Stomach (tissue), 9 donors: Measurements from ENCODE around the gene PDIA6. TPM values are rescaled to one million over a fixed set of nuclear protein-coding genes. Genes with fewer than 3 reads are reported as not detected.

Experiments used
- DNase-seq, 2 donors: peaks; one replicate each; pipeline versions ENCODE4 v3.0.0 to v3.0.0-alpha.2; 2013 to 2019
- H3K27ac ChIP-seq, 5 donors: fragments of 200-600 bp in 4 of 5; sonication (generic) in 4 of 5; one replicate each; pipeline ENCODE4 v1.5.1; 2013 to 2019; ENCODE audit warnings: mild to moderate bottlenecking in 1 of 5, moderate library complexity in 1 of 5
- H3K27me3 ChIP-seq, 3 donors: fragments of 200-600 bp; sonication (generic); one replicate each; pipeline ENCODE4 v1.5.1; 2017 to 2019; ENCODE audit warnings: mixed run types in 1 of 3
- H3K36me3 ChIP-seq, 4 donors: fragments of 200-600 bp; sonication (generic); 1 replicate in 3 of 4; 2 replicates in 1 of 4; pipeline ENCODE4 v1.5.1; 2016 to 2019
- H3K4me1 ChIP-seq, 4 donors: fragments of 200-600 bp; sonication (generic); one replicate each; pipeline ENCODE4 v1.5.1; 2016 to 2019
- H3K4me3 ChIP-seq, 4 donors: fragments of 200-600 bp; sonication (generic) in 3 of 4; one replicate each; pipeline ENCODE4 v1.5.1; 2016 to 2019; ENCODE audit warnings: mild to moderate bottlenecking in 1 of 4
- H3K9me3 ChIP-seq, 4 donors: fragments of 200-600 bp; sonication (generic); one replicate each; pipeline ENCODE4 v1.5.1; 2016 to 2019
- EP300 ChIP-seq: sonication (generic); formaldehyde crosslinking; IDR thresholded peaks from one replicate; pipeline ENCODE4 v1.6.1; 2017; ENCODE audit warnings: antibody characterized with exemption
- POLR2A ChIP-seq, 4 donors: fragments of 450-650 bp; IDR thresholded peaks; one replicate each; pipeline ENCODE4 v1.6.1; 2016; ENCODE audit warnings: antibody characterized with exemption in 4 of 4, control low read depth in 2 of 4, mild to moderate bottlenecking in 1 of 4, moderate library complexity in 1 of 4
- POLR2AphosphoS5 ChIP-seq, 3 donors: sonication (generic); formaldehyde crosslinking; IDR thresholded peaks; one replicate each; pipeline ENCODE4 v1.6.1; 2016; ENCODE audit warnings: antibody characterized with exemption in 3 of 3
- WGBS, 5 donors: extraction: QIAGEN DNeasy Blood & Tissue Kit in 3 of 5; methylation state at CpG; one replicate each; pipeline versions ENCODE4 v1.1.5 to v1.1.7; 2013 to 2018; 5-methylcytosine and 5-hydroxymethylcytosine counted together
- intact Hi-C: fragments of 100-400 bp; cut with DNase I; formaldehyde crosslinking; loops from one replicate; pipeline ENCODE4 v1.15.1; 2023; ENCODE audit warnings: low total_unique reads
- polyA plus RNA-seq, 3 donors: library from polyadenylated mRNA; stranded (reverse); fragments of 200-250 nt; gene quantifications; one replicate each; pipeline ENCODE4 v1.2.3, GENCODE V29; 2013
- total RNA-seq, 5 donors: library from RNA; depleted of rRNA; stranded (reverse); fragments of >200 nt; gene quantifications; one replicate each; pipeline versions ENCODE4 v1.1.0 to v1.2.3, GENCODE V29; 2014 to 2016
- TF ChIP-seq, protein P1 (sequence below), 7 experiments: fragments of 450-650 bp in 4 of 7; fragments of 200-600 bp in 3 of 7; sonication (generic) in 3 of 7; IDR thresholded peaks; one replicate each; pipeline ENCODE4 v1.5.1; 2016 to 2019; ENCODE audit warnings: antibody characterized with exemption in 7 of 7, control low read depth in 2 of 7, mild to moderate bottlenecking in 1 of 7
- donor health status: healthy with polysubstance abuse.
- donor health status: Bipolar disorder and iron deficiency.
- donor health status: healthy.

PDIA6 gene
- total and polyA plus RNA-seq, 8 donors = 37.3 to 272 (median 85.4) TPM

DNA sequence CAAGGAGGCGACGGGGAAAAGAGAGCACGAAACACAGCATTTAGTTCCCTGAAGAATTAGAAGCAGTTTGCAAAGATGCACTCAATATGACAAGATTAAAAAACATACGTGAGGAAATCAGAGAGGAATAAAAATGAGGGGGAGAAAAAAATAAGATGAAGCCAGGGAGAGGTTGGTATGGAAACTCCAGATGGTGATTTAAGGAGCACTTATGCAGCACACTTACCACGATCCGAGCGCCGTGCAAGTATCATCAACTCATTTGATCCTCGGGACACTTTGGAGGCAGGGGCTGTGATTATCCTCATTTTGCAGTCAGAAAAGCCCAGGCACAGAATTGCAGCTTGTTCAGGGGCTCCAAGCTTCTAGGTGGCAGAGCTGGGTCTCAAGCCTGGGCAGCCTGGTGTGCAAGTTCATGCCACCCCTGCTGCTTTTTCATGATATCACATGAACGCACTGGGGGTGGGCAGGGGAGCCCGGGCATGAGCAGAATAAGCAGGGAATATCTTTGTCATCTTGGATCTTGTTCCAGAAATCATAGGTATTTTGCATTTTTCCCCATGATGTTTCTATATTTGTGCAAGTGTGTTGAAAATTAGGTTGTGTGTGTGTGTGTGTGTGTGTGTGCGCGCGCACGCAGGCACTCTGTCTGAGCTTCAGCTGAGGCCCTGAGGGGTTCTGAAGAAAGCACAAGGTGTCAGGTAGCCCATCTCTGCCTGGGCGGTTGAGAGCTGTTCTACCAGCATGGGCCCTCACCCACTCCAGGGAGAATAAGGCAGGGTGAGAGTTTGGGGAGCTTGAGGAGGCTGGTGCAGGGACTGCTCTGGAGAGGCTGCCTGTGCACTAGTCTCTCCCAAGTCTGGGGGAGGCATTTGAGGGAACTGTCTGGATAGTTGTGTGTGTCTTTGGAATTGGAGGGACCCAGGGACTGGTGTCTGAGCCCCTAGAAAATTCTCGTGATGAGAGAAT lies 25.0 kb upstream of the PDIA6 start:
- intact Hi-C loops = loop anchor here (5.0 kb wide), 1 partner anchor 285 kb away; no protein-coding TSS in a partner anchor
- WGBS, 5 donors = 71 to 80% (median 74%) methylated on average over 17 of the region's 17 CpGs
- Histone ChIP-seq H3K36me3 (no peaks in the 10 kb centered on the region), H3K4me3 (no peak overlapping the region), H3K4me1 (peaks cover 4 to 20% (median 9%) of the 10 kb centered on the region in 4 donors), H3K27me3 (peaks cover 0 to 37% (median 0%) of the 10 kb centered on the region in 3 donors), H3K27ac (no peak overlapping the region), H3K9me3 (peaks cover 7 to 26% (median 22%) of the 10 kb centered on the region in 4 donors)
- TF ChIP-seq EP300 = no peak
- TF ChIP-seq POLR2A (IDR thresholded peaks at IDR 0.05) = no peak
- no peak for TF ChIP-seq POLR2AphosphoS5 (IDR thresholded peaks at IDR 0.05)
- TF ChIP-seq, protein P1, sequence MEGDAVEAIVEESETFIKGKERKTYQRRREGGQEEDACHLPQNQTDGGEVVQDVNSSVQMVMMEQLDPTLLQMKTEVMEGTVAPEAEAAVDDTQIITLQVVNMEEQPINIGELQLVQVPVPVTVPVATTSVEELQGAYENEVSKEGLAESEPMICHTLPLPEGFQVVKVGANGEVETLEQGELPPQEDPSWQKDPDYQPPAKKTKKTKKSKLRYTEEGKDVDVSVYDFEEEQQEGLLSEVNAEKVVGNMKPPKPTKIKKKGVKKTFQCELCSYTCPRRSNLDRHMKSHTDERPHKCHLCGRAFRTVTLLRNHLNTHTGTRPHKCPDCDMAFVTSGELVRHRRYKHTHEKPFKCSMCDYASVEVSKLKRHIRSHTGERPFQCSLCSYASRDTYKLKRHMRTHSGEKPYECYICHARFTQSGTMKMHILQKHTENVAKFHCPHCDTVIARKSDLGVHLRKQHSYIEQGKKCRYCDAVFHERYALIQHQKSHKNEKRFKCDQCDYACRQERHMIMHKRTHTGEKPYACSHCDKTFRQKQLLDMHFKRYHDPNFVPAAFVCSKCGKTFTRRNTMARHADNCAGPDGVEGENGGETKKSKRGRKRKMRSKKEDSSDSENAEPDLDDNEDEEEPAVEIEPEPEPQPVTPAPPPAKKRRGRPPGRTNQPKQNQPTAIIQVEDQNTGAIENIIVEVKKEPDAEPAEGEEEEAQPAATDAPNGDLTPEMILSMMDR (IDR thresholded peaks at IDR 0.05) = no peak
- no peak for DNase-seq

DNA sequence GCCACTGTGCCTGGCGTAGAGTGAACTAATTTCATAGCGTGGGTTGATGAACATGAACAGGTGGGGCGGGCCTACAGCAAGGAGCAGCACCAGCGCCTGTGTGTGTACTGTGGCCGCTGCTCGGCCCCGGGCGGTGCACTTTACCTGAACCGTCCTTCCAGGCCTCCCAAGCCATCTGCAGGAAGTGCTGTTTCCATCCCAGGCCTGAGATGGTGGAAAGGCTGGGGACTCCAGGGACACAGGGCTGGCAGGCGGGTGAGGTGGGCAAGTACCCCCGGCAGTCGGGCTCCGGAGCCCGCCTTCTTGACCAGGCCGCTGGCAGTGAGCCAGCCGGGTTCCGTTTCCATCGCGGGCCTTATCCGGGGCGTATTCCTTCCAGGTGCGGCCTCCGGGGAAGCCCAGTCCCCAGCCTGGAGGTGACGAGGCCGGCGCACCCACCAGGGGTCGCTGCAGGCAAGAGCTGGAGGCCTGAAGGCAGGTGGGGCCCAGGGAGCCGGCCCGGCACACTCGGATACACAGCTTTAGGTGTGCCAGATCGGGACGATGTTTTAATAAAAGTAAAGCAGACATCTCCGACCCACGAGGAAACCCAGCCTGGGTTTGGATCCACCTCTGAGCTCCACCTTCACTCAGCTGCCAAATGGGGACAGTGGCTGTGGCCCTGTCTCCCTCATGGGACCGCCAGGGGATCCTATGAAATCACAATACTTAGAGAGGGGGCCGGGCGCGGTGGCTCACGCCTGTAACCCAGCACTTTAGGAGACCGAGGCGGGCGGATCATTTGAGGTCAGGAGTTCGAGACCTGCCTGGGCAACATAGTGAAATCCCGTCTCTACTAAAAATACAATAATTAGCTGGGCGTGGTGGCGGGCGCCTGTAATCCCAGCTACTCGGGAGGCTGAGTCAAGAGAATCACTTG lies 22.7 kb upstream of the PDIA6 start:
- WGBS, 5 donors = 35 to 60% (median 39%) methylated on average over 30 to 48 of the region's 48 CpGs

GRCh38 chr2:10834068-10834655 lies 21.6 kb upstream of the PDIA6 start:
- no peak for DNase-seq
- intact Hi-C loops = no loop called here
- Histone ChIP-seq H3K9me3 (no peaks in the 10 kb centered on the region), H3K36me3 (no peaks in the 10 kb centered on the region), H3K4me1 (peaks cover 4 to 34% (median 26%) of the 10 kb centered on the region in 4 donors), H3K4me3 (no peak overlapping the region), H3K27me3 (peaks cover 0 to 52% (median 0%) of the 10 kb centered on the region in 3 donors), H3K27ac (no peak overlapping the region)
- TF ChIP-seq POLR2A (IDR thresholded peaks at IDR 0.05) (no peak), EP300 (no peak), POLR2AphosphoS5 (IDR thresholded peaks at IDR 0.05) (no peak)
- TF ChIP-seq, protein P1 (IDR thresholded peaks at IDR 0.05) = no peak
- 76 to 81% (median 79%) methylated on average over 8 of the region's 8 CpGs for WGBS, 5 donors

More for the DNA sequence above, 22.7 kb upstream of the PDIA6 start:
- H3K36me3 ChIP-seq = no peaks in the 10 kb centered on the region
- peaks cover 0 to 4% (median 2%) of the 10 kb centered on the region in 4 donors for H3K9me3 ChIP-seq
- TF ChIP-seq EP300 (no peak), POLR2A (IDR thresholded peaks at IDR 0.05) (no peak), POLR2AphosphoS5 (IDR thresholded peaks at IDR 0.05) (peak in 1 of 3 donors; percentile 16)
- TF ChIP-seq, protein P1 (IDR thresholded peaks at IDR 0.05) = peak in 5 of 7 experiments; percentile 80 to 94 (median 89)
- H3K27ac ChIP-seq = peak overlapping the region in 1 of 5 donors; percentile 6
- no peak overlapping the region for H3K4me3 ChIP-seq
- peaks cover 0 to 57% (median 0%) of the 10 kb centered on the region in 3 donors for H3K27me3 ChIP-seq
- DNase-seq = peak; percentile 91
- H3K4me1 ChIP-seq = peaks cover 4 to 32% (median 19%) of the 10 kb centered on the region in 4 donors
- intact Hi-C loops = loop anchor here (5.0 kb wide), 1 partner anchor 287 kb away; no protein-coding TSS in a partner anchor
